ENCODE results near the gene SEC22A.
A peak's percentile ranks its signal among the peaks of the same experiment; 100 is the strongest.

DNA sequence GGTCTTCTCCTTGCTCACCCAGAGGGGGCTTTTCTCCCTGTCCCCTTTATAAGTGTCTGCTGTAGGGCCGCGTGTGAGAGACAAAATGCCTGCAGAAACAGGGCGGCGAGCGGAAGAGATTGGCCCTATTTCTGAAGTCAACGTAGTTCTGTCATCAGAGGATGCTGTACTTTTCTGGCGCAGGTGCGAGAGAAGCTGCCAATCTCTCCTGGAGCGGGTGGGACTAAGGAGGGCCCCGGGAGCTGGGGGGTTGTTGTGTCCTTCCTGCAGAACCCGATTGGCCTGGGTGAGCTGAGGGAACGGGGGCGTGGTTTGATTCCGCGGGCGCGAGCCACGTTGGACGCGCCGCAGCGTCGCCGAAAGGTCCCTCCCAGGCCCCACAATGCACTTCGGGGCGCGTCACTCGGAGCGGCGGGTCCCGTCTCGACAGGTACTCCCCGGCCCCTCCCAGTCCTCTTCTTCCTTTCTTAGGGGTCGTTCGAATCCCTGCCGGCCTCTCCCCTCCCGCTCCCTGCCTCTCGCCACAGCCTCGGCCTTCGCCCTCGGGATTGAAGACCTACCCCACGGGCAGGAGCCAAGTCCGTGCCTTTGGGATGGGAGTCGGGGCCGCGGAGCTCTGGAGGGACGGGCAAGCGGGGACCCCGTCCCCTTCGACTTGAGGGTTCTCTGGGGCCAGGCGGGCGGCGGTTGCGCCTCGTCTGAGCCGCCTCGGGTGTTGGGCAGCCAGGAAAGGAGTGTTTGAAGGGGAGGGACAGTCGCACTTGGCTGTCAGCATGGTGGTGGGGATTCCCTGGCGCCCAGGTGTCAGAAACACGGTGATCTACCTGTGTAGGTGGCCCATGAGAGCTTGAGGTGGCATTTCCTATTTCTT, at the start of gene SEC22A:
- TF ChIP-seq POLR2A (IDR thresholded peaks at IDR 0.05) (peak; percentile 75), EP300 (IDR thresholded peaks at IDR 0.05) (no peak)
- TF ChIP-seq, protein P1, sequence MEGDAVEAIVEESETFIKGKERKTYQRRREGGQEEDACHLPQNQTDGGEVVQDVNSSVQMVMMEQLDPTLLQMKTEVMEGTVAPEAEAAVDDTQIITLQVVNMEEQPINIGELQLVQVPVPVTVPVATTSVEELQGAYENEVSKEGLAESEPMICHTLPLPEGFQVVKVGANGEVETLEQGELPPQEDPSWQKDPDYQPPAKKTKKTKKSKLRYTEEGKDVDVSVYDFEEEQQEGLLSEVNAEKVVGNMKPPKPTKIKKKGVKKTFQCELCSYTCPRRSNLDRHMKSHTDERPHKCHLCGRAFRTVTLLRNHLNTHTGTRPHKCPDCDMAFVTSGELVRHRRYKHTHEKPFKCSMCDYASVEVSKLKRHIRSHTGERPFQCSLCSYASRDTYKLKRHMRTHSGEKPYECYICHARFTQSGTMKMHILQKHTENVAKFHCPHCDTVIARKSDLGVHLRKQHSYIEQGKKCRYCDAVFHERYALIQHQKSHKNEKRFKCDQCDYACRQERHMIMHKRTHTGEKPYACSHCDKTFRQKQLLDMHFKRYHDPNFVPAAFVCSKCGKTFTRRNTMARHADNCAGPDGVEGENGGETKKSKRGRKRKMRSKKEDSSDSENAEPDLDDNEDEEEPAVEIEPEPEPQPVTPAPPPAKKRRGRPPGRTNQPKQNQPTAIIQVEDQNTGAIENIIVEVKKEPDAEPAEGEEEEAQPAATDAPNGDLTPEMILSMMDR (IDR thresholded peaks at IDR 0.05), result no peak
